GM21447 (cell line): ENCODE measurements around the gene VTI1B.

Source experiments
- ATAC-seq: cut with Tn5 transposase; IDR thresholded peaks from one replicate; pipeline ENCODE4 v1.9.1; 2021; ENCODE audit not compliant: unreplicated experiment

VTI1B gene

GRCh38 chr14:67680121-67680602, 5.7 kb upstream of the VTI1B start:
- peak; percentile 97 for ATAC-seq

GRCh38 chr14:67679006-67679405, 4.6 kb upstream of the VTI1B start:
- ATAC-seq: no peak

GRCh38 chr14:67675219-67675582, 769 bp upstream of the VTI1B start:
- no peak for ATAC-seq

- ATAC-seq: peak; percentile 56
Observed at GRCh38 chr14:67674139-67674479, 323 bp downstream of the VTI1B start.

- ATAC-seq: no peak
Observed at GRCh38 chr14:67673451-67673850, 981 bp downstream of the VTI1B start.

GRCh38 chr14:67668559-67668958, 5.9 kb downstream of the VTI1B start:
- no peak for ATAC-seq

GRCh38 chr14:67666750-67667449, 7.5 kb downstream of the VTI1B start:
- no peak for ATAC-seq

- ATAC-seq: no peak
Observed at GRCh38 chr14:67665868-67666267, 8.6 kb downstream of the VTI1B start.

- ATAC-seq: no peak
Observed at GRCh38 chr14:67663633-67664032, 10.8 kb downstream of the VTI1B start.

GRCh38 chr14:67653651-67654280, 20.7 kb downstream of the VTI1B start:
- ATAC-seq: no peak

GRCh38 chr14:67652189-67652588, 22.2 kb downstream of the VTI1B start:
- ATAC-seq: no peak

- ATAC-seq: no peak
Observed at GRCh38 chr14:67650694-67651093, 23.7 kb downstream of the VTI1B start.

GRCh38 chr14:67650151-67650550, 24.3 kb downstream of the VTI1B start:
- ATAC-seq: no peak

- no peak for ATAC-seq
Observed at GRCh38 chr14:67646131-67646530, 28.3 kb downstream of the VTI1B start.

- ATAC-seq: no peak
Observed at GRCh38 chr14:67645414-67645813, 29.0 kb downstream of the VTI1B start.

- no peak for ATAC-seq
Observed at GRCh38 chr14:67644428-67644827, 30.0 kb downstream of the VTI1B start.

GRCh38 chr14:67643713-67644112, 30.7 kb downstream of the VTI1B start:
- ATAC-seq: no peak

GRCh38 chr14:67641902-67642749, 32.3 kb downstream of the VTI1B start:
- no peak for ATAC-seq

GRCh38 chr14:67641480-67641879, 33.0 kb downstream of the VTI1B start:
- ATAC-seq: no peak

GRCh38 chr14:67638642-67639041, 35.8 kb downstream of the VTI1B start:
- ATAC-seq: no peak

GRCh38 chr14:67636361-67636919, 38.0 kb downstream of the VTI1B start:
- ATAC-seq: no peak
